ENCODE data around the gene DLST. TPM values are rescaled to one million over a fixed set of nuclear protein-coding genes. Genes with fewer than 3 reads are reported as not detected.

Gene DLST
- total RNA-seq, 1 donor from 2014 or later, result 52.2 TPM

- no peak overlapping the region for H3K4me3 ChIP-seq
- H3K4me2 ChIP-seq, result no peak overlapping the region
- no peaks in the 10 kb centered on the region for H3K79me2 ChIP-seq (ENCODE audit: low read depth)
- H3K27me3 Mint-ChIP-seq (ENCODE audit: insufficient read depth, low read depth), result peaks cover 7% of the 10 kb centered on the region
- H3K9me3 Mint-ChIP-seq, result no peaks in the 10 kb centered on the region
- H3K9ac ChIP-seq, result no peak overlapping the region
- no peaks in the 10 kb centered on the region for H3K4me1 ChIP-seq
- H3K9me3 ChIP-seq (ENCODE audit: low read depth), result no peaks in the 10 kb centered on the region
- H3K36me3 ChIP-seq, result no peaks in the 10 kb centered on the region
- no peak for DNase-seq (ENCODE audit: low spot score)
- no peaks in the 10 kb centered on the region for H3K36me3 Mint-ChIP-seq
- TF ChIP-seq EZH2 (IDR thresholded peaks at IDR 0.05), result no peak
- TF ChIP-seq EZH2phosphoT487 (IDR thresholded peaks at IDR 0.05), result no peak
- no peak overlapping the region for H3K27ac ChIP-seq
- no peaks in the 10 kb centered on the region for H3K4me1 Mint-ChIP-seq
- H3K4me3 Mint-ChIP-seq, result no peak overlapping the region
- no peaks in the 10 kb centered on the region for H4K20me1 ChIP-seq (ENCODE audit: low read depth)
- no peaks in the 10 kb centered on the region for H3K27me3 ChIP-seq
- no peak overlapping the region for H2AFZ ChIP-seq (replicated peaks)
- no peaks in the 10 kb centered on the region for H3F3A ChIP-seq (ENCODE audit: low read depth)
- no peak overlapping the region for H3K27ac Mint-ChIP-seq
Measured at GRCh38 chr14:74864198-74864597, 17.5 kb upstream of the DLST start.

- H3K4me2 ChIP-seq, result no peak overlapping the region
- Mint-ChIP-seq H3K4me3 (no peak overlapping the region), H3K9me3 (no peaks in the 10 kb centered on the region), H3K4me1 (no peaks in the 10 kb centered on the region), H3K27ac (no peak overlapping the region), H3K36me3 (no peaks in the 10 kb centered on the region), H3K27me3 (ENCODE audit: insufficient read depth, low read depth) (peaks cover 7% of the 10 kb centered on the region)
- H3K4me1 ChIP-seq, result no peaks in the 10 kb centered on the region
- no peak overlapping the region for H3K9ac ChIP-seq
- H3K36me3 ChIP-seq, result no peaks in the 10 kb centered on the region
- H3K27ac ChIP-seq, result no peak overlapping the region
- TF ChIP-seq CTCF (IDR thresholded peaks at IDR 0.05) (no peak), EZH2phosphoT487 (IDR thresholded peaks at IDR 0.05) (no peak), EZH2 (IDR thresholded peaks at IDR 0.05) (no peak)
- no peak overlapping the region for H2AFZ ChIP-seq (replicated peaks)
- H4K20me1 ChIP-seq (ENCODE audit: low read depth), result no peaks in the 10 kb centered on the region
- no peaks in the 10 kb centered on the region for H3F3A ChIP-seq (ENCODE audit: low read depth)
- H3K27me3 ChIP-seq, result no peaks in the 10 kb centered on the region
- no peaks in the 10 kb centered on the region for H3K79me2 ChIP-seq (ENCODE audit: low read depth)
- H3K4me3 ChIP-seq, result no peak overlapping the region
- DNase-seq (ENCODE audit: low spot score), result no peak
- no peaks in the 10 kb centered on the region for H3K9me3 ChIP-seq (ENCODE audit: low read depth)
Measured at GRCh38 chr14:74865156-74865555, 16.6 kb upstream of the DLST start.

GRCh38 chr14:74866708-74867389 lies 14.9 kb upstream of the DLST start:
- no peaks in the 10 kb centered on the region for H4K20me1 ChIP-seq (ENCODE audit: low read depth)
- H3K9ac ChIP-seq, result no peak overlapping the region
- Mint-ChIP-seq H3K4me3 (no peak overlapping the region), H3K27me3 (ENCODE audit: insufficient read depth, low read depth) (peaks cover 7% of the 10 kb centered on the region), H3K36me3 (no peaks in the 10 kb centered on the region), H3K4me1 (no peaks in the 10 kb centered on the region), H3K27ac (no peak overlapping the region), H3K9me3 (no peaks in the 10 kb centered on the region)
- H3K27ac ChIP-seq, result no peak overlapping the region
- no peaks in the 10 kb centered on the region for H3K4me1 ChIP-seq
- no peaks in the 10 kb centered on the region for H3K27me3 ChIP-seq
- H3K4me2 ChIP-seq, result no peak overlapping the region
- no peak for TF ChIP-seq EZH2phosphoT487 (IDR thresholded peaks at IDR 0.05)
- no peak for TF ChIP-seq CTCF (IDR thresholded peaks at IDR 0.05)
- no peak for TF ChIP-seq EZH2 (IDR thresholded peaks at IDR 0.05)
- H3K79me2 ChIP-seq (ENCODE audit: low read depth), result no peaks in the 10 kb centered on the region
- no peaks in the 10 kb centered on the region for H3F3A ChIP-seq (ENCODE audit: low read depth)
- H3K36me3 ChIP-seq, result no peaks in the 10 kb centered on the region
- no peak overlapping the region for H2AFZ ChIP-seq (replicated peaks)
- DNase-seq (ENCODE audit: low spot score), result no peak
- H3K9me3 ChIP-seq (ENCODE audit: low read depth), result no peaks in the 10 kb centered on the region
- H3K4me3 ChIP-seq, result no peak overlapping the region

- no peak overlapping the region for H3K27ac ChIP-seq
- no peaks in the 10 kb centered on the region for H3K9me3 Mint-ChIP-seq
- H3K4me1 Mint-ChIP-seq, result no peaks in the 10 kb centered on the region
- H4K20me1 ChIP-seq (ENCODE audit: low read depth), result no peaks in the 10 kb centered on the region
- no peak overlapping the region for H3K4me3 Mint-ChIP-seq
- H3K4me2 ChIP-seq, result no peak overlapping the region
- no peak overlapping the region for H3K4me3 ChIP-seq
- no peaks in the 10 kb centered on the region for H3K9me3 ChIP-seq (ENCODE audit: low read depth)
- H3K36me3 Mint-ChIP-seq, result no peaks in the 10 kb centered on the region
- no peak overlapping the region for H3K27ac Mint-ChIP-seq
- no peaks in the 10 kb centered on the region for H3K79me2 ChIP-seq (ENCODE audit: low read depth)
- no peak overlapping the region for H3K9ac ChIP-seq
- H3K27me3 Mint-ChIP-seq (ENCODE audit: insufficient read depth, low read depth), result peaks cover 7% of the 10 kb centered on the region
- H3K4me1 ChIP-seq, result no peaks in the 10 kb centered on the region
- no peaks in the 10 kb centered on the region for H3F3A ChIP-seq (ENCODE audit: low read depth)
- no peaks in the 10 kb centered on the region for H3K27me3 ChIP-seq
- DNase-seq (ENCODE audit: low spot score), result no peak
- TF ChIP-seq EZH2 (IDR thresholded peaks at IDR 0.05) (no peak), EZH2phosphoT487 (IDR thresholded peaks at IDR 0.05) (no peak), CTCF (IDR thresholded peaks at IDR 0.05) (no peak)
- no peak overlapping the region for H2AFZ ChIP-seq (replicated peaks)
- no peaks in the 10 kb centered on the region for H3K36me3 ChIP-seq
Measured at GRCh38 chr14:74867673-74868072, 14.0 kb upstream of the DLST start.
